NCI-H2196 (cell line): Measurements from ENCODE around the gene SPOPL.

Source experiments
- DNase-seq: peaks from one replicate; lab custom pipeline; 2025; ENCODE audit not compliant: unreplicated experiment; lab: John Stamatoyannopoulos, UW

SPOPL gene

DNA sequence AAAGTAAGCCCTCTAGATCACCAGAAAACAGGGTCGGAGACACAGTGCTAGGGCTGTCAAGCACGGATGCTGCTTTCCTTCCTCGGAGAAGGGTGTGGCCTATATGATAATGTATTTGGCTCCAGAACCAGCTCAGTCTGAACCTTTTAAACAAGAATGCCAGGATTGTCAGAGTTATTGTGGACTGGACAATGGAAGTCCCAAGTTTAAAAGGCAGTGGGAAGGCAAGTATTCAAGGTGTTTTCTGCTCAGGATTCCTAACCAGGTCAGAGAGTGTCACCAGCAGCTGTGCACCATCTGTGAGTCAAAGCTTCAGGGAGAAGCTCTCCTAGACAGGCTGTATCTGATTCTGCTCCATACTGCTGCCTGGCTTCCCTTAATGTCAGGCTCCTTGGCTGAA lies 94.8 kb downstream of the SPOPL start:
- DNase-seq = no peak

DNA sequence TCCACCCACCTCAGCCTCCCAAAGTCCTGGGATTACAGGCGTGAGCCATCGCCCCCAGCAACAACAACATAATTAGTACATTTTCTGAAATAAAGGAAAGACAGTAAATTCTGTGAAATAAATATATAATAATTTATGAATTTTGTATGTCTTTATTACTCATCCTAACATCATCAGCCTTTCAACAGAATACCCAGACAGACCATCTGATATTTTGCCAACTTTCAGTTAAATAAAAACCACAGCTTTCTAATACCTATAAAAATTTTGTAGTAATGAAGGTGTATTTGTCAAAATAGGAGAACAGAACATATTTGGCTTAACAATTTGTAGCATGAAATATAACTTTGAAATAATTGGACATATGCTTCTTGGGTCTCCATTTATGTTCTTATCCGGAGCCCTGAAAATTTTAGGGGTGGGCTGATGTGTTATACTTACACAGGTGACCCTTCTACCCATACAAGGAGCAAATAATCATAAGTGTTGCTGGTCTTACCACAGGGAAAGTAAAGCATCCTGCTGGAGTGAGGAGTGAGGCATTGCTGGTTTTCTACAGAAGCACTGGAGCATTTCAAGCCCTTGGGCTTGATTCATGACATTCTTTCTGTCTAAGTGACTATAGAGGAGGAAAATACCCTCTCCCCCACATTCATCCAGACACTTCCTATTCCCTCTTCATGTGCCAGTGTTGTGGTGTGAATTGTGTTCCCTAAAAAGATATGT lies 99.3 kb downstream of the SPOPL start:
- DNase-seq = no peak

DNA sequence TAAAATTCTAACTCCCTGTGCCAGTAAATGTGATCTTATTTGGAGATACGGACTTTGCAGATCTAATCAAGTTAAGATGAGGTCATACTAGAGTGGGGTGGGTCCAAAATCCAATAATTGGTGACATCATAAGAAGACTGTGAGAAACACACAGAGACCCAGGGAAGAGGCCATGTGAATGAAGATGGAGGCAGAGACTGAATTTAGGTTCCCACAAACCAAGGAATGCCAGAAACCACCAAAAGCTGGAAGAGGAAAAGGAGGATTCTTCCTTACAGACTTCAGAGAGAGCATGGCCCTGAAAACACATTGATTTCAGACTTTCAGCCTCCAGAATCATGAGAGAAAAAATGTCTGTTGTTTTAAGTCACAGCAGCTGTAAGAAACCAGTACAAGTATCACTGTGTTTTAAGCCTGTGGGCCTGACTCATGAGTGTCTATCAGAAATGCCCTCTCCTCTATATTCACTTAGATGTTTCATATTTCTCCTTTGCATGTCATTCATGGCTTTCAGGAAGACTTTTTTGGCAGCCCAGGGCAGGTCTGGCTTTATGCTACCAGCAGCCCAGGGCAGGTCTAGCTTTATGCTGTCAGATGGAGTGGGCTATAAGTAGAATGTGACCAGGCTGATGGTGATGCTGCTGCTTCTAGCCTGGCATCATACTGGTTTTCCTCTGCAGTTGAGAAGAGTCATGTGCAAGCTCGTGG lies 100.0 kb downstream of the SPOPL start:
- no peak for DNase-seq

DNA sequence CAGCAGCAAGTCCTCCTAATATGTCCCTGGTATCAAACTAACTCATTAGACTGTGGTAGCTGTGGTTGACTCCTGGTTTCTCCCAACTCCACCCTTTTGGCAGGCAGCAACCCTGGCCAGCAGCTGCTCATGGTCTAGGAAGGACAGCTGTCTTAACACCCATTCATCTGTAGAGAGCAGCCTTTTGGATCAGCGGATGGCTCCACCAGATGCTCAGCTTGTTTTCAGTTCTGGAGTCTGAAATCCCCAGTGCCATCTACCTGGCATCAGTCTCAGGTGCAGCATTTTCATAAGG lies 100.5 kb downstream of the SPOPL start:
- DNase-seq = peak; percentile 58

DNA sequence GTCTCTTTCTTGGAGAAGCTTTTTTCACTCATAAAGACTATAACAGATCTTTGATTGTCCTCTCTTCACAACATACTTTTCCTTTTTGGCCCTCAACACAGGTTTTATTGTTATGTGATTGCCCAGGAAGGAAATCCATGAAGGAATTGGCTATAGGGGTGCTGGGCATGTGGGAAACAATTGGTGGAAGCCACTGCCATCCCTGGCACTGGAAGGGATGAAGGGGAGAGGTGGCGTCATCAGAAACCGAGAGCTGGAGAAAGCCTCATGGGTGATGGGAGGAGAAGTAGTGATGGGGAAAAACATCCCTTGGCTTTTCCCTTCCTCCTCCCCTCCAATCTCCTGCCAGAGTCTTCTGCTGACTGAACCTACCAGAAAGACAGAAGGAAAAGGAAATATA lies 106.2 kb downstream of the SPOPL start:
- DNase-seq = no peak

DNA sequence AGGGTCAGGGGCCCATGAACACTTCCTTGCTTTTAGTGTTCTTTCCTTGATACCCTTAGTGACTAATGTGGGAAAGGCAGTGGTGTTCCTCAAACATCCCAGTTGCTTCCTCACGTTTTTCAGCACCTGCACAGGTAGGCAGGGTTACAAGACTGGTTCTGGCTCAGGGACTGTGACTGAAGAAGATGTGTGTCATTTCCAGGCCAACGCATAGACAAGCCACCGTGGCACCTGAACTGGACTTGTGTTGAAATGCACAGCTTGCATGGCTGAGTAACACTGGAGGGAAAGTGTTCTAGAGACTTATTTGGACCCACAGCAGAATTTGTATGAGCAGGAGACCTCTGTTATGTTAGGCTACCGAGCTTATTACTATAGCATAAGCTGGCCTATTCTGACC lies 107.9 kb downstream of the SPOPL start:
- DNase-seq = no peak

DNA sequence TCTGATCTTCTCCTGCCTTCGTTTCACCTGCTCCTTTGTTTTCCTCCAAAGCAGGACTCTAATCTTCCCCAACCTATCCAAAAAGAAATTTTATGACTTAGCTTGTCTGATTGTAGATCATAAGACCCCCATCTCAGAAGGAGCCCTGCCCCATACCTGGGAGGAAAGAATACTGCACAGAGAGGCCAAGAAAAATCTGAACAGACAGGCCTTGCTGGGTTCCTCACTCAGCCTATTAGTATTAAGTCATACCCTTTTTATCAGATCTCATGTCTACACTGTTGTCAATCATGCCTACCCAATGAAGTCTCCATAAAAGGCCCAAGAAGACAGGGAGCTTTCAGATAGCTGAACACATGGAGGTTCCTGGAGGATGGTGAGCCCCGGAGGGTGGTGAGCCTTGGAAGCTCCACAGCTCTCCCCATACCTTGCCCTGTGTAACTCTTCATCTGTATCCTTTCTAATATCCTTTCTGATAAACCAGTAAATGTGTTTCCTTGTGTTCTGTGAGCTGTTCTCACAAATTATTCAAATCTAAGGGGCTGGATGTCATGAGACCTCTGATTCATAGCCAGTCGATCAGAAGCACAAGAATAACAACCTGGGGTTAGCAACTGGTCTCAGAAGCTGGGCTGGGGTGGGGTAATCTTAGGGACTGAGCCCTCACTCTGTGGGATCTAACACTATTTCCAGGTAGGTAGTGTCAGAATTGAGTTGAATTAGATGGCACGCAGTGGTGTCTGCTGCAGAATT lies 108.8 kb downstream of the SPOPL start:
- DNase-seq = no peak

DNA sequence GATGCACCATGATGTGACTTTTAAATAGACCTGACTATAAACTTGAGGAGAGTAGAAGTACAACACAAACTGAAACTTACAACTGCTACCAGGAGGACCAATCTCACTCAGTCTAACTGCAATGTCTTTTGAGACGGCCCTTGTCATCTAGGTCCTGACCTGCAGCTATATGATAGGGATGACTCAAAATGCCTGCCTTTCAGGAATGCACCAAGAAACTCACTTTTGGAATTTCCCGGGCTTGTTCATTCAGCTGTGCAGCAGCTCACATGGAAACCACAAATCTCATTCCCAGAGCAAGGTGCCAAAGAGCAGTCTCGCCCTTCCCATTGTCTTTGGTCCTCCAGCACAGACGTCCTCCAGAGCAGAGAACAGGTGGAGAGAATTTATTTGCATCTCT lies 113.7 kb downstream of the SPOPL start:
- DNase-seq = no peak

DNA sequence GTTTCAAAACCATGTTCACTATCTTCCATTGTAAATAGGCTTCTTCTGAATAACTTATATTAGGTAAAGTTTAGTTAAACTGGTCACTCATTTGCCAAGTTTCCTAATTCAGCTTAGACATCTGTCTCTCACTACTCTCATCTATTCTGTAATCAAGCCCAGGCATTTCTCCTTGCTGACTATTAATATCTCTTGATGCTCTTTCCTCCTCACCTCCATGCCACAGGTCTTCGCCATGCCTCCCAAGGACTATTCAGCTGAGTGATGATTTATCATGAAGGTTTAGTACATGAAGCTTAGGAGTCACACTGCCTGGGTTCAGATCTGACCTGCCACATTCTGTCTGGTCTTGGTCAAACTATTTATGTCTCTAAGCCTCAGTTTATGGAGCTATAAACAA lies 115.5 kb downstream of the SPOPL start:
- no peak for DNase-seq

DNA sequence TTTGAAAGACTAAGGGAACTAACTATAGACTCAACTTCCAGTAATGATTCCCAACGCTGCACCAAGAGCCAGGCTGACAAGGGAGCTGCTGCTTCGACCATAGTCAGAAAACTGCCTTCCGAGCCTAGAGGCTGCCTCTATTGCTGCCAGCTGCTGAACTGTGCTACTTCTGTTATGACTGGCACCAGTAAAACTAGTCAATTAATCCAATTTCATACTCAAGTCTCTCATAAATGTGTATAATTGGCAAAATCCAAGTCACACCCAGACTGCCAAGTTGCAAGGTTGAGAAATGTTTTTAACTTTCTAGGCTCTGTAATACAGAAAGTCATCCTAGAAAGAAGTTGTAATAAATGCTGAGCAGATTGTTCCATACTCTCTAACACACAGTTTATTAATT lies 117.4 kb downstream of the SPOPL start:
- no peak for DNase-seq

DNA sequence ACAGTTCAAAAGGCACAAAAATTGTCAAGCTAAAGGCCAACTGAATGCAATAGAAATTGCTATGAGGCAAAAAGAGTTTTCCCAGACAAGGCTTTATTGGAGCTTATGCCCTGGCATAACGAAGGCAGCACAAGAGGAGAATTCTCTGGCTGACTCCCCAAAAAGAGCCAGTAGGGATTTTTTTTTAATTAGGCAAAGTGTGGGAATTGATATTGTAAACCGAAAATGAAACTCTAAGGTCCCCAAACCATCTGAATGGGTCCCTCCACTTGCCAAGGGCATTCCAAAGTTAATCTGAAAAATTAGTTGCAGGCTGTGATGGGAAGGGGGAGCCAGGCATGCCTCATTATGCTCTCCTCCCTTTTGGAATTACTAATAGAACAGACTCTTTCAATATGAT lies 118.9 kb downstream of the SPOPL start:
- DNase-seq = no peak

DNA sequence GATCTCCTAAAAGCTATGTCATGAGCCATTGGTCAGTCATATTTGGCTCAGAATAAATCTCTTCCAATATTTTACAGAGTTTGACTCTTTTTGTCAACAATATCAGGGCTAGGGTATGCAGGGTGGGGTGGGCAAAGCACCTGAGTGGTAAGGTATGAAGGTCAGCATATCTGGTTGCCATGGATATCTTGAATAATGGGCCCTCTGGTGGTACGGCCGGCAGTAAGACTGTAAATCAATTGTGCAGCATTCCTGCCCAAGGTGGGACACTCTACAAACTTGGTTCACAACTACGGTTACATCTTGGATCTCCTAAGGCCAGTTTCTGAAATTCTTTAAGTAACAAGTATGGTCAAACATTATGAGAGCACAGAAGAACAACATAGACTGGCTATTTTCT lies 119.6 kb downstream of the SPOPL start:
- no peak for DNase-seq

DNA sequence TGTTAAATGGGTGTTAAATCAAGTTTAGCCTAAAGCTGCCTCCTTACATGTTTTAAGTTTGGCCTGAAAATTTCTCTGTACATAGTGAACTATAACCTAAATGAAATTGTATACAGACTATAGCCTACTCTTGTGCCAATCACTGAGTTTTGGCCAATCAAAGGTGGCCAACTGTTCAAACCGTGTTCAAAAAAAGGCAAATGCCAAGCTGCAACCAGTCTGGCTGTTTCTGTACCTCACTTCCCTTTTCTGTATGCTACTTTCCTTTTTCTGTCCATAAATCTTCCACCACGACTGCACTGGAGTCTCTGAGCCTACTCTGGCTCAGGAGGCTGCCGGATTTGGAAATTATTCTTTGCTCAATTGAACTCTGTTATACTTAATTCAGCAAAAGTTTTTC lies 121.0 kb downstream of the SPOPL start:
- no peak for DNase-seq
